IPS DF 4.7 (cell line): ENCODE data around the gene SLC44A1.
"Not testable (repeated sequence)": the region's sequence is repeated elsewhere in the genome, so short reads cannot be mapped to it uniquely, and the experiment has no call there.

ENCODE experiments used
- DNase-seq: peaks from one replicate; pipeline ENCODE4 v3.0.0-alpha.2; 2013; ENCODE audit warnings: low spot score; ENCODE audit errors: extremely low read depth

SLC44A1 gene

DNA sequence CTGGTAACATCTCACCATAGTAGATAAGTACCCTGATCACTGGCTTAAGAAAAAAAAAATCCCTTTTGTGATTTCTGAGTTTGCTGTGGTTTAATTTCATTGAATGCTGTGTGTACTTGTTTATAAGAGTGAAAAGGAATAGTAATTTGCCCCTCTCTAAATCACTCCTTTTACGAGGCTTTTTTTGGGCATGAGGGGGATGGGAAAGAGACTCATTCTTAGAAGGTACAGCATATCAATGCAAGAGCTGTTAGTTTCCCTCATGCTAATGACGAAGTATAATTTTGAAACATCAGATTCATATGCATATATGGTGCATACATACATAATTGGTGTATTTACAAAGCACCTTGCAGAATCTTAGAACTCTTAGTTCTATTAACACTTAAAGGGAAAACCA lies 2.4 kb upstream of the SLC44A1 start:
- no peak for DNase-seq

DNA sequence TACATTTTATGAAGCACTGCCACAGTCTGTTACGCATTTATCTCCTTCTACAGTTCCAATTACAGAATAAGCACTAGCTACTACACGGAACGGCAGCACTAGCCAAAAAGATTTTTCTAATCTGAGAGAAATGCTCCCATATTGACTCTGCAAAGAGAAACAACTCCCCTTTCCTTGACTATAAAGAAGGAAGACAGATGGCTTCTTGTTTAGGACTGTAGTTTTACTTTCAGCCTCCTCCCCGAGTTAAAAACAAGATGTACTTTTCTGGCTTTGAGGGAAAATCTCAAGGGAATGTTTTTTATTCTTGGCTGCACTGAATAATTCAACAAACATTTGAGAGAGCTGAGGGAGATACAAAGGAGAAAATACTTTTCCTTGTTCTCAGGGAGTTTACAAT lies 1.9 kb upstream of the SLC44A1 start:
- no peak for DNase-seq

DNA sequence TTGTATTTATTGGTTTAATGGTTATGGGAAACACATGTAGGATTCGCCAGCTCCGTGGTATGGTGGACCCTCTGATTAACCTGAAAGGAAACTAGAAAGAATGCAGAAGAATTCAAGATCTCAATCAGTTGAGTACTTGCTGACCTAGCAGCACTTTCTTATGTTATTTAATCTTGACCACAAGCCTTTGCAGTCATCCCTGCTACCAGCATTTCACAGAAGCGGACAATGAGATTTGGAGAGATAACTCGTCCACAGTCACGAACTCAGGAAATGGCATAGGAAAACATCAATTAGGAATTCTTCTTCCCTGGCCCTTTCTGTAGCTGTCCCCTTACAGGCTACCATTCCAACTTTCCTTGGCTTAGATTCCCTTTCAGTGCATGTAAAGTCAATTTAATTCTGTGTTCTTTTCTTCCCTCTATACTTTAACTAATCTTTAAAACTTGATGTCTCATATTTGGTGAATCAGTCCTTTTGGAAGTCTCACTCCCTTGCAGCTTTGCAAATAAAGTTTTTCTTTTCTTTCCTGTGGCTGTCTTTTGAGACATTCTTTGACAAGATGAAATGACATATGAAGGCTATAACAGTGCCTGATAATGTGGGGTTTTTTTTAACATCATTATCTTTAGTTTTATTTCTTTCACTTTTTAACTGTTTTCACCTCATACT lies 1.3 kb upstream of the SLC44A1 start:
- no peak for DNase-seq

DNA sequence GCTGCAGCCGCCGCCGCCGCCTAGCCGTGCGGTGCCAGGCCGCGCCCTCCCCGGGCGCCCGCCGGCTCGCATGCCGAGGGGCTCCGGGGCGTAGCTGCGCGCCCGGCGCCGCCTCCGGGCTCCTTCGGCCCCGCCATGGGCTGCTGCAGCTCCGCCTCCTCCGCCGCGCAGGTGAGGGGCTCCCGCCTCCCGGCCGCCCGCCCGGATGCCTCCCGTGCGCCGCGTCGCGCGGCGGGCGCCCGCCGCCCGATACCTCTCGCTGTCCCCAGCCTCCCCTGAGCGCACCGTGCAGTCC lies 230 bp downstream of the SLC44A1 start:
- DNase-seq = no peak

DNA sequence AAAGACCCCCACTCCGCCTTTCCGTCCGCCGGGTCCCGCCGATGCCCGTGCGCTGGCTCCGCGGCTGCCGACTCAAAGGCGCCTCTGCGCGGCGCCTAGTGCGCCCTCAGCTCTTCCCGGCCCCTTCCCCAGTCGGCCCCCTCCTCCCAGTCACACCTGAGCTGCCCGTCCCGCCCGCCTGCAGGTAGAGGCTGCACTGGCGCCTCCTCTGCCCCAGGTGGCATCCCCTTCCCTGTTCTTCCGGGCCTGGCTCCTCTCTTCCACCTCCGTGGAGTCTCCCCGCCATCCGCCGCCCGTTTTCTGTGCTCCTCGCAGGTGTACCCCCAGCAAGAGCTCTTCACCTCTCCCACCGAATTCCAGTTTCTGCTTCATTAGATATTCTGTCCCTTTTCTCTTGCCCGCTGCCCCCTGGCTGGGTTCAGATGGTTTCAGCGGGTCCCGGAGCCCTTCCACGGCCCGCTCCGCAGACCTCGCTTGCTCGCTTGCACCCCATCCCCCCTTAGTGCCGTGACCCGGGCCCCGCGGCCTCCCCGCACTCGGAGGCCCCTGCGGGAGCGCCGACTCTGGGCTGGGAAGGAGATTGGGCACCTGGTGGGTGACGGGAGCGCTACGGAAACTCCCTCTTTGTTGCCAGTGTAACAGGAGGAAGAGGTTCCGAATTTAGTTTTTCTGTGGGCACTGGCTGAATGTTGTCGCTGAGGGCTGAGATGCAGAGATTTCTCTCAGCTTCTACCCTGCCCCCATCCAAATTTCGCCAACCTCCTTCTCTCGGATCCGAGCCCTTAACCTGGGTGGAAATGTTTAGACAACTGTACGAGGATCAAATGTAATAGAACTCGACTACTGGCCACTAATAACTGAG lies 809 bp downstream of the SLC44A1 start:
- no peak for DNase-seq

DNA sequence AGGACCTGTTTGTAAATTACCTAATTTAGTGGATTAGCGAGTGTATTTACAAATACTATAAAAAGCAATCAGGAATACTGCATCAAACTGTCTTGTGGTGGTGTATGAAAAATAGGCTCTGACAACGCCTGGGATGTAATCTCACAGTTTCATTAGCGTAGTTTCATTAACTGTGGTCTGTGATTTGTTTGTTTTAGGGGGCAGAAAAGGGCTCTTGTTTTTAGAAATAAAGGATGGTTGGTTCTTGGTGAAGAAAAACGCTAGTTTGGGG lies 1.4 kb downstream of the SLC44A1 start:
- DNase-seq = no peak

DNA sequence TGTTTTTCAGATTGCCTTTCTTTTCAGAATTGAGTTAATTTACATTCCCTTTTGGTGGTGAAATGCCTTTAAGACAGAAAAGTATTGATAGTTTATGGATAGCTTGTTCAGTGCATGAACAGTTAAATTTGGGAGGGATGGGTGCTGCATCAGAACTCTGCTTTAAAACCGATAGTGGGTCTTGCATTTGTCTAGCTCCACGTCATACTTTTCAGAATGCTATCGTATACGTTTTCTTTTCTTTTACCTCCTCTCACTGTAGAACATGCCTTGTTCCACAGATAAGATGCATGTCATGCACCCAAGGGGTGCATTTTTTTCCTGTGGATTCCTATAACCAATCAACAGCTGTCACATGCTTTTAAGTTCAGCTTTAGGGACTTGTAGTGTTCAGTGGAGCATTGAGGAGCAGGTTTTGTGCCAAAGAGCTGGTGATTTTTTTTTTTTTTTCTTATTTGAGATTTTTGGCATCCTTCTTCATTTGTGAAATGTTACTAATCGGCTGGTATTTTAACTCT lies 2.3 kb downstream of the SLC44A1 start:
- DNase-seq = no peak

DNA sequence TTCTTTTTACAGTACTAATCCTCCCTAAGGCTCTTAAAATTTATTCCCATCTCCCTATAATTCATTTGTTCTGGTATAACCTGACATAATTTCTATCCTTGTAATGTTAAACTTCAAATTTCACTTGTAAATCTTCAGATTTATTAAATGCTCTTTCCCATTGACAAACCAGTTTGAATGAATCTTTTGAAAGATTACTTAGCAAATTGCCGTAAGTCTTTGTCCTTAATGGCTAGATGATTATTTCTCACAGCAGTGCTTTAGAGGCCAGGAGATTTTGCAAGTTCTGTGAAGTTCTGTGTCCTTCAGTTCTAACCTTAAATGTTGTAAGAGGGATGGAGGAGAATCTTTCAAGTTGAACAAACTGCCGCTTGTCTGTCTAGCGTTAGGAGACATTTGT lies 4.2 kb downstream of the SLC44A1 start:
- DNase-seq = no peak

DNA sequence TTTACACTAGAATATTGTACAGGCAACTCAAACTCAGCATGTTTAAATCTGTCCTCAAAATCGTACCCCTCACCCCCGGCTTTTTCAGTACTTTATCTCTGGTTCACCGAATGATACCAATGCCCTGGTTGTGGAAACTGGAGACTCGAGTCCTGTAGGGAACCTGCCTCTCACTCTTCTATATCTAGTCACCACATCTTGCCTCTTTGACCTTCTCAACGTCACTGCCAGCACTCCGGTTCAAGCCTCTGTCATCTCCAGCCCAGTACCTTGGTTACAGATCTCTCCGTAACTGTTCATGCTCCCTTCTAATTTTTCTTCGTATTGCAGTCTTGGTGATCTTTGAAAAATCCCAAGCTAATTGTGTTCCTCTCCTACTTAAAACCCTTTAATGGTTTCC lies 6.7 kb downstream of the SLC44A1 start:
- no peak for DNase-seq

DNA sequence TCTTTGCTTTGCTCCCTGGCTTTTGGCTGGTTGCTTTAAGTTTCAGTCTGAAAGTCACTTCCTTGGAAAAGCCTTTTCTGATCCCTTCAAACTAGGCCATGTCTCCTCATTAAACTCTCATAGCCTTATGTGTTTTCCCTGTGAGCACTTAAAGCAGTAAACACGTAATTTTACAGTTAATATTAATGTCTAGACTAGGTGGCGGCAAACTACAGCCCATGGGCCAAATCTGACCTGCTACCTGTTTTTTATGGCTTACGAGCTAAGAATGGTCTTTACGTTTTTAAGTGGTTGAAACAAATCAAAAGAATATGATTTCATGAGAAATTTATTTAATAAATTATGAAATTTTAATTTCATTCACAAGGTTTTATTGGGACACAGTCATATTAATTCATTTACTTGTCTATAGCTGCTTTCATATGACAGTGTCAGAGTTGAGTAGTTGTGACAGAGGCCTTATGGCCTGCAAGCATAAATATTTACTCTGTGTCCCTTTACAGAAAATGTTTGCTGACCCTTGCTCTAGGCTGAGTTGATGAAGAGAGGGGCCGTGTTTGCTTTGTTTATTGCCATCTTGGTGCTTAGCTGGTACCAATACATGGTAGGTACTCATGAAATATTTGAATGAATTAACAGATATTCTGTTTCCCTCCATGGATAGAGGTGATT lies 7.4 kb downstream of the SLC44A1 start:
- DNase-seq = no peak

DNA sequence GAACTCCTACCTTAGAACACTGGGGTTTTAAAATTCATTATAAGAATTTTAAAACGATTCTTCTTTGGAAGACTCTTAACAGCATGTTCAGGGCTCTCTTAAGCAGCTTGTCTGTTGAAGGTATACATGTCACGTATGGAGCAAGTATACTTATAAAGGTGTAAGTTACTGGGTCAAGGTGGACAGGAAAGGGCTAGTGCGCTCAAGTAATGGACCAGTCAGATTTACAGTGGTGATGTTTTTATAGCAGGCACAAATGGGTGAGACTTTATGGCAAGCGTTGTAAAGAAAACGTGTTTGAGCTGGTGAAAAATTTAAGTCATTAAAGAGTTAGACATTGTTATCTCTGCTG lies 7.9 kb downstream of the SLC44A1 start:
- DNase-seq = no peak

DNA sequence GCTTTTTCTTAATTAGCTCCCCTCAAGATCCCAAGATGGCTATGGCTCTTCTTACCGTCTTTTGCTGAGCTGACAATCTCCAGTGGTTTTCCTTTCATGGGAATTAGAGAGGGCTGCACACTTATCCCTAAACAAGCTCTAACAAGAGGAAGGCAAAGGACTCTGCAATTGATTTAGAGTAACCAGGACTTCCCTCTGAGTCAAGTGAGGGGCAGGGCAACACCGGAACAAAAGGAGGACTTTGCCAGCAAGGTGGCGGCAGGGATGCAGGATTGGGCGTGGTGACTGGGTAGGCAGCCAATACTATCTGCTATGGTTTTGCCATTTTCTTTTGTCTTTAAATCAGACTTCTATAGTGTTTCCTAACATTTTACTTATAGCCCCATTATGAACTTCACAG lies 9.8 kb downstream of the SLC44A1 start:
- no peak for DNase-seq

DNA sequence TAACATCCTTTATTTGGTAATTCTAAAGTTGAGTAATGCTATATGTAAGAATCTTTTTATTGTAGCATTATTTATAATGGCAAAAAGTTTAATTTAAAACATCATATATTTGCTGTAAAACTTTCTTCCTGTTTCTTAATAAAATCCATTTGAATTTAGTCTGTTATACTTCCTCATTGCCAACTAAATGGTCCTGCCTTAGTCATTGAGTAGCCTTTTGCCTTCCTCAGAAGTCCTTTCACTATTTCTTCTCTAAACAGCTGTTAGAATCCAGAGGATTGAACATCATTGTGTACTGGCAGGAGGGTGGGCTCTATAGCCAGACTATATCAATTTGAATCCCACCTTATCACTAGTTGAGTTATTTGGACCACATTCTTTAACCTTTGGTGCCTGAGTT lies 11.0 kb downstream of the SLC44A1 start:
- DNase-seq = no peak

DNA sequence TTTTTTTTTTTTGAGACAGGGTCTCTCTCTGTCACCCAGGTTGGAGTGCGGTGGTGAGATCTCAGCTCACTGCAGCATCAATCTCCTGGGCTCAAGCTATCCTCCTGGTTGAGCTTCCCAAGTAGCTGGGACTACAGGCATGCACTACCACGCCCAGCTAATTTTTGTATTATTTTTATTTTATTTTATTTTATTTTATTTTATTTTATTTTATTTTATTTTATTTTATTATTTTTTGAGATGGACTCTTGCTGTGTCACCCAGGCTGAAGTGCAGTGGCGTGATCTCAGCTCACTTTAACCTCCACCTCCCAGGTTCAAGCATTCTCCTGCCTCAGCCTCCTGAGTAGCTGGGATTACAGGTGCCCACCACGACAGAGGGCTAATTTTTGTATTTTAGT lies 12.1 kb downstream of the SLC44A1 start:
- DNase-seq = not testable (repeated sequence)

DNA sequence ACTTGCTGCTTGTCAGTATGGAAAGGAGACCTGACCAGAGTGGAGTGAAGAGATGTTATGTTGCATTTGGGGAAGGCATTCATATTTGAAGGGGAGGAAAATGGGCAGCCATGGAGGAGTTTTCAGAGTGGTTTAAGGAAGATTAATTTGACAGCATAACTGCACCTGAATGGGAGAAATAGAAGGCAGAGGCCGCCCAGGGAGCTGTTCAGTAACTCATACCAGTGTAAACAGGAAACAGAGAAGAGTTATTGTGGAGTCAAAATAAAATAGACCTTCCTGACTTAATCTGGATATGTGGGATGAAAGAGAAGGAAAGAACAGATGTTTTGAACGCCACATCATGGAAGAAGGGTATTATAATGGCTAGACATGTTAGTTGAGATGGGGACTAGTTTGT lies 13.4 kb downstream of the SLC44A1 start:
- no peak for DNase-seq

DNA sequence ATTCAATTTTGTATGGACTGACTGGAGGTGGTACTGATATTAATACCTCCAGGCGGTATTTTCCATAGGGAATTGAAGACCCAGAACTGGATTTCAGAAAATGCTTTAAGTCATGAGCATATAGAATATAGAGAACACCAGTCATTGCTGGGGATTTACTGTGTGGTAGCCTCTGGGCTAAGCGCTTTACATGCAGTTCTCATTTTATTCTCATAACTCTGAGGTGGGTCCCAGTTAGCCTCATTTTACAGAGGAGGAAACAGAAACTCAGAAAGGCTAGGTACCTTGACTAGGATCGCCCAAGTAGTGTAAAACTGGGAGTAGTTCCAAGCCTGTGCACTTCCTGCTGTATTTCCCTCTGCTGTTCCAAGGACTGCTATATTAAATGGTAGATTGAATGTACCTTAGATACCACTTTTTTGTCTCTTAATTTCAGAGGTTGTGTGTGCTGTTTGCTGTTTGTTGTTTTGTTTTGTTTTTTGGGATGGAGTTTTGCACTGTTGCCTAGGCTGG lies 13.8 kb downstream of the SLC44A1 start:
- no peak for DNase-seq

DNA sequence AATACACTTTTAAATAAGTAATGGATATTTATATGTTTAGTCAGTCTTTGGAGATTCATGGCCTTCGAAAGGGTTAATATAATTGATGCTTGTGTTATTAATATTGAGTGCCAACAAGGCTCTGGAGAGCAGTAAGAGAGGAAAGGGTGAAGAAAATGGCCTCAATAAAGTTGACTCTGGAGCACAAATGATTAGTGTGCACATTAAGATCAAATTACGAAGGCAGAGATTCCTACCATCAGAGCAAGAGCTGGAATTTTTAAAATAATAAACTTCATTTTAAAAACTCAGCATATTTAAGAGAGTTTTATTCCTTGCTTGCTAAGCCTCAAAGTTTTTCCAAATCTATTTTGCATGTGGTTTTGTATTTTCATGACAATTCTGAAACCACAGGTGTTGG lies 14.8 kb downstream of the SLC44A1 start:
- no peak for DNase-seq

DNA sequence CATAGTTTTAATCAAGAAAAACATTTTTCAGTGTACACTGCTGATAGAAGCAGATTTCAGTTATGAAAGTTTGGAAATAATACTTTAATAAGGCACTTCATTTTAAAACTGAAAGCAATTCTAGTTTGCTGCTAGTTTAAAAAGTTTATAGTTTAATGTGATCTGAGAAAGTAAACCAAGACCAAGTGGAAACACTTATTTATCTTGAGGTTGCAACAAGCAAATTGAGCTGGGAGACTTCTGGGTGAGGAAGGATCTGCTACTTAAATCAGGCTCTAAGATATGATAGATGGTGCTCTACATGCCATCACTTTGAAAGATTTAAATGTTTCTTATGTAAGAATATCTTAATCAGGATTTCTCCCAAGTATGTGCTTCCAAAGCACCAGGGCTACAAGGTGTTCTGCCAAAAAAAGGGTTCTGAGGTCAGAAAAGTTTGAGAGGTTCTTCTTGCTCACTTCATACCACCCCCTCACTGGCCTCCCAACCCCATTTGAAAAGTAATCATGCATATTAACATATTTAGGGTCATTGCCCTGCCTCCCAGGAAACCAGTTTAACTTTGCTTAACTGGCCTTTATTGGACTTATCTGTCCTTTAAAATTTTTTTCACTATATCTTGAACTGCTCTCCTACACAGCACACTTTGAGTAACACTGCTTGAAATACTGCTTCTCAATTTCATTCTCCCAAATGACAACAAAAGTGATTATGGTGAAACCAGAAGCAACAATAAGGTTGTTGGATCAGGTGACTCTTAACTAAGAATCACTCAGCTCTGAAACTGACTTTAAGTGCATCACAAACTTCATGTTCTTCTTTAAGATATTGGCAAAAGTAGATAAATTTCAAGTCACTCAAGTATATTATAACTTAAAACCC lies 15.5 kb downstream of the SLC44A1 start:
- no peak for DNase-seq

DNA sequence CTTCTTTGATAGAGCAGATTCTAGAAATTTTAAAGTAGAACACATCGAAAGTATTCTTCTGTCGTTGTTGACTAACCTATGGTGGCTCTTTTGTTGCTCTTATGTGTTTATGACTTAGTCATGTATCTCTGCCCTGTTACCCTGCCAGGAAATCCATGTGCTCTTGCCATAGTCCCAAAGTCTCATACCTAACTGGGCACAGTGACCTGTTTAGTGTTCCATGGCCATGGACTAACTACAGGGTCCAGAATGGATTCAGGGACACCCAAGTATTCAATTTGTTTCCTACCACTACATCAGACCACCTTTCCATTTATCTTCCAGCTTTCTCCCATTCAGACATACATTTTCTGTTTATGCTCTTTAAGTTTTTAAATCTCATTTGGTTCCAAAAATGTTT lies 18.0 kb downstream of the SLC44A1 start:
- no peak for DNase-seq

DNA sequence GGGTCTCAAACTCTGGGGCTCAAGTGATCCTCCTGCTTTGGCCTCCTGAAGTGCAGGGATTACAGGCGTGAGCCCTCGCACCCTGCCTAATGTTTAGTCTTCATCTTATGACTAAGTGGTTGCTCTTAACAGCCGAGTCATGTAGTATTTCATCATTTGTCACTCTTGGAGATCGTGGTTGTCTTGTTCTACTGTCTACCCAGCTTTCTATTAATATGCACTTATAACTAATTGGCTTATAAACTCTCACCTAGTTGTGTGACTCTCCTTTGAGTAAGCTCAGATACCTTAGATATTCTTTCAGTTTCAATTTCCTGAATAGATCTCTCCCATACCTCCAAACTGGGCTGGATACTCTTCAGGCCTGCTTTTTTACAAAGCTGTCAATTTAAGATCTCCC lies 19.9 kb downstream of the SLC44A1 start:
- DNase-seq = no peak

DNA sequence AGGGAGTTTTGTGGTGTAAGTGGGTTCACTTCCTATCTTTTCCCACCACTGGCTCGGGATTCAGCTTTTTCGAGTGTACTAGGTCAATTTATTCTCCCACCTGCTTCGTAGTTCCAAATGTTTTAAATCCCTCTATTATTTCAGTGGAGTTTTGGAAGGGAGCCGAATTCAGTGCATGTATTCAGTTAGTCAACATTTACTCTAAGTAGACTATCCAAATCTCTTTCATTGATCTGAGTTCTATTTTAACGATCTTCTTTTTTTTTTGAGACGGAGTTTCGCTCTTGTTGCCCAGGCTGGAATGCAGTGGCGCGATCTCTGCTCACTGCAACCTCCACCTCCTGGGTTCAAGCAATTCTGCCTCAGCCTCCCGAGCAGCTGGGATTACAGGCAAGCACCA lies 23.8 kb downstream of the SLC44A1 start:
- DNase-seq = not testable (repeated sequence)

DNA sequence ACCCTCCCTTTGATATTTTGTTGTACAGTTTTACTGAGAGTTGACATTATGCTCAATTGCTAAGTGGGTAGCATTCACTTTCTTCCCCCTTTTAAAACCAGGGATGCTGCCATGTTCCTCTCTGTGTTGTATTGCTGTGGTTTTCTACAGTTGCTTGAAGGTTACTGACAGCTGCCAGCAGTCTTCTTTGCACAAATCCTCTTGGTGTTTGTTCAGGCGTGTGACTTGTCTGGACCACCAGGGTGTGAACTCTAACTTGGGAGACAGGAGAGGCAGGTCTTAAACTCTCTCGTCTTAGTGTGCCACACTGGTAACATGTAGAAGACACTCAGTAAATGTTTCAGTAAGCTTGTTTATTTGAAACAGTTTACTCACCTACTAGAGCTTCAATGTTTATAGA lies 25.1 kb downstream of the SLC44A1 start:
- DNase-seq = no peak
